ENCODE data around the gene PIK3R3.

- TF ChIP-seq EZH2phosphoT487 (IDR thresholded peaks at IDR 0.05; ENCODE audit: insufficient read depth, low read depth): no peak
- no peak for TF ChIP-seq EZH2 (IDR thresholded peaks at IDR 0.05; ENCODE audit: insufficient read depth, poor library complexity, severe bottlenecking)
Measured at GRCh38 chr1:46005594-46005993, 126.8 kb downstream of the PIK3R3 start.

All from GM23248 (cell line).